GM21390 (cell line): ENCODE measurements around the gene PXYLP1.
A peak's percentile ranks its signal among the peaks of the same experiment; 100 is the strongest.
"Not testable (repeated sequence)": the region's sequence is repeated elsewhere in the genome, so short reads cannot be mapped to it uniquely, and the experiment has no call there.

Experiments used
- ATAC-seq: cut with Tn5 transposase; IDR thresholded peaks from one replicate; pipeline ENCODE4 v1.9.1; 2021; ENCODE audit not compliant: unreplicated experiment

Gene PXYLP1

DNA sequence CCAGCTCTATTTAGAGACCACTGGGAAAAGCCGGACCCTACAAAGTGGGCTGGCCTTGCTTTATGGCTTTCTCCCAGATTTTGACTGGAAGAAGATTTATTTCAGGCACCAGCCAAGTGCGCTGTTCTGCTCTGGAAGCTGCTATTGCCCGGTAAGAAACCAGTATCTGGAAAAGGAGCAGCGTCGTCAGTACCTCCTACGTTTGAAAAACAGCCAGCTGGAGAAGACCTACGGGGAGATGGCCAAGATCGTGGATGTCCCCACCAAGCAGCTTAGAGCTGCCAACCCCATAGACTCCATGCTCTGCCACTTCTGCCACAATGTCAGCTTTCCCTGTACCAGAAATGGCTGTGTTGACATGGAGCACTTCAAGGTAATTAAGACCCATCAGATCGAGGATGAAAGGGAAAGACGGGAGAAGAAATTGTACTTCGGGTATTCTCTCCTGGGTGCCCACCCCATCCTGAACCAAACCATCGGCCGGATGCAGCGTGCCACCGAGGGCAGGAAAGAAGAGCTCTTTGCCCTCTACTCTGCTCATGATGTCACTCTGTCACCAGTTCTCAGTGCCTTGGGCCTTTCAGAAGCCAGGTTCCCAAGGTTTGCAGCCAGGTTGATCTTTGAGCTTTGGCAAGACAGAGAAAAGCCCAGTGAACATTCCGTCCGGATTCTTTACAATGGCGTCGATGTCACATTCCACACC is 60.9 kb downstream of the PXYLP1 start:
- ATAC-seq, result no peak

- no peak for ATAC-seq
Measured at GRCh38 chr3:141294301-141294700, 62.7 kb downstream of the PXYLP1 start.

- no peak for ATAC-seq
Measured at GRCh38 chr3:141294848-141295247, 63.2 kb downstream of the PXYLP1 start.

DNA sequence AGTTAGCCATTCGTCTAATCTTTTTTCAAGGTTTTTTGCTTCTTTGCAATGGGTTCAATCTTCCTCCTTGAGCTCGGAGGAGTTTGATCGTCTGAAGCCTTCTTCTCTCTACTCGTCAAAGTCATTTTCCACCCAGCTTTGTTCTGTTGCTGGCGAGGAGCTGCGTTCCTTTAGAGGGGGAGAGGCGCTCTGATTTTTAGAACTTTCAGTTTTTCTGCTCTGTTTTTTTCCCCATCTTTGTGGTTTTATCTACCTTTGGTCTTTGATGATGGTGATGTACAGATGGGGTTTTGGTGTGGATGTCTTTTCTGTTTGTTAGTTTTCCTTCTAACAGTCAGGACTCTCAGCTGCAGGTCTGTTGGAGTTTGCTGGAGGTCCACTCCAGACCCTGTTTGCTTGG is 68.8 kb downstream of the PXYLP1 start:
- ATAC-seq, result not testable (repeated sequence)

- no peak for ATAC-seq
Measured at GRCh38 chr3:141302364-141303141, 70.9 kb downstream of the PXYLP1 start.

- ATAC-seq, result peak; percentile 82
Measured at GRCh38 chr3:141303481-141304223, 72.0 kb downstream of the PXYLP1 start.

- ATAC-seq, result no peak
Measured at GRCh38 chr3:141305436-141305835, 73.8 kb downstream of the PXYLP1 start.

GRCh38 chr3:141306276-141306675 is 74.7 kb downstream of the PXYLP1 start:
- no peak for ATAC-seq

DNA sequence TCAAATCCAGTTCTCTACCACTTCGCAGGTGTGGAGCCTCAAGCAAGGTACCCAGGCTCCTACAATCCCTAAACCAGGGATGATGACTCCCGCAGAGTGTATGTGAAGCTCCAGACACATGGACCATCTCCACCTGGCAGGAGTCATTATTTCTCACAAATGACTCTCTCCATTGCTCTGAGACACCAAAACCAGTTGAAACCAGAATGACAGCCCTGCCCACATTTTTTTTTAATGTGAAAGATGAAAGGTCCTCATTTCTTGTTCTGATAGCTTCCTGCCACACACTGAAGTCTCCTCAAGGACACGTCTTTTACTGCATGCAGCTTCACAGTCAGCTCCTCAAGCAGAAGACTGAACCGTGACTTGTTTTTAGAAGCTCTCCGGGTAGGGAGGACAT is 75.3 kb downstream of the PXYLP1 start:
- no peak for ATAC-seq

DNA sequence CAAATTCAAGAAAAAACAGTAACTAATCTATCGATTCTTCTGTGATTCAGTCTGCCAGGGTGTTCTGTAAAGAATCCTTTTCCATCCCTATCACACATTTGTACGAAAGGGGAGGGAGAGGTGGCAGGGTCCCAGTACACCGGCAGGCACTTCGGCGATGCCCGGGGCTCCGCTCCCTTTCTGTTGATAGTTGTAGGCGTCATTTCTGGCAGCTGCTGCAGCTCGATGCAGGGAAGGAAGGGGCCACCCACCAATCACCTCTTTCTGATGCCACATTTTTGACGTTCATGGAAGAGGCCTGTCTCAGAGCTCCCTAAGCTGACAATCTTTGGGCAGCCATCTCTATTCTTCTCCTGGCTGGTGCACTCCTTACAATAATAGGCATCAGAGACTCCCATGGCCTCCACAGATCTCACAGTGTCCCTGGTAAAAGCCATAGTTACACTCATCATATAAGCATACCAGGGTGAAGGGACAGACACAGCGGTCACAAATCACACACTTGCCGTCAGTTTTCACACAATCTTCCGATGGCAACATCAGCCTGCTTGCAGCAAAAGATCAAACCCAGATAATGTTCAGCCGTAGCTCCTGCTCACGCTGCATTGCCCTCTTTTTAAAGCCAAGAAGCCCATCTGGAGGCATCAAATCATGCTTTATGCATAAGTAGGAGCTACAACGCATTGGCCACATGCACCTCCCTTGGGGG is 75.9 kb downstream of the PXYLP1 start:
- ATAC-seq, result no peak

DNA sequence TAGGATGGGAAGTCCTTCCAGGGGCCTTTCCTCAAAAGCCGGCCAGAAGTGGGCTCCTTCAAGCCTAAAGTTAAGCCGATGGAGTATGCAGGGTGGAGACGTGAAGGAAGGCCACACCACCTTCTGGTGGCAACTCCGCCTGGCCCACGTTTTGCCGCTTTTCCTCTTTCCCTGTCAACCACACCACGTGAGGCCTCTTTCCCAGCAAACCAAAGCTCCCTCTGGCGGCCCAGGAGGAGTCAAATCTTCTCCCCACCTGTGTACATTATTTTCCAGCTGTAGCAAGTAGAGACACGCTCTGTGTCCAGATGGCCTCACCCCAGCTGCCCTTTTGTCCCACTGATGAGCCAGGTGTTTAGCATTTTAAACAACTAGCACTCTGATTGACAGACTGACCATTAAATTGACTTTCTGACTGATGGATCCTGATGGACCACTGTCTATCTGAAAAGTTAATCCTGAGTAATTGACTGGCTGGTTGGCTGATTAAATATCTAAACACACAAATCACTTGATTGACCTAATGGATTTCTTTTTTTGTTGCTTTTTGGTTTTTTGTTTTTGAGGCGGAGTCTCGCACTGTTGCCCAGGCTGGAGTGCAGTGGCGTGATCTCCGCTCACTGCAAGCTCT is 77.1 kb downstream of the PXYLP1 start:
- no peak for ATAC-seq

DNA sequence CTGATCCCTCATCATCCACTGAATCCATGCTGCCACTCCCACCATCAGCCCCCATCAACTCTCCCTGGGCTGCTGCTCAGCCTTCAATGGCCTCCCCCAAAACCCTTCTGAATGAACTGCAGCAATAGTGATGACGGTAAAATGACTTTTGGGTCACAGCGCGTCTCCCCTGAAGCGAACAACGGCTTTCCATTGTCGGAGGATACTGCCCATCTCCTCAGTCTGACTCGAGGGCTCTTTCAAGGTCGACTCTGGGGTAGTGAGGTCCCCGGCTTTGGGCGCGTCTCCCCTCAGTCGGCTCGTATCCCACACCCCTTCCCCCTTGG is 79.5 kb downstream of the PXYLP1 start:
- ATAC-seq, result peak; percentile 2

GRCh38 chr3:141311496-141312353 is 80.1 kb downstream of the PXYLP1 start:
- peak; percentile 98 for ATAC-seq

DNA sequence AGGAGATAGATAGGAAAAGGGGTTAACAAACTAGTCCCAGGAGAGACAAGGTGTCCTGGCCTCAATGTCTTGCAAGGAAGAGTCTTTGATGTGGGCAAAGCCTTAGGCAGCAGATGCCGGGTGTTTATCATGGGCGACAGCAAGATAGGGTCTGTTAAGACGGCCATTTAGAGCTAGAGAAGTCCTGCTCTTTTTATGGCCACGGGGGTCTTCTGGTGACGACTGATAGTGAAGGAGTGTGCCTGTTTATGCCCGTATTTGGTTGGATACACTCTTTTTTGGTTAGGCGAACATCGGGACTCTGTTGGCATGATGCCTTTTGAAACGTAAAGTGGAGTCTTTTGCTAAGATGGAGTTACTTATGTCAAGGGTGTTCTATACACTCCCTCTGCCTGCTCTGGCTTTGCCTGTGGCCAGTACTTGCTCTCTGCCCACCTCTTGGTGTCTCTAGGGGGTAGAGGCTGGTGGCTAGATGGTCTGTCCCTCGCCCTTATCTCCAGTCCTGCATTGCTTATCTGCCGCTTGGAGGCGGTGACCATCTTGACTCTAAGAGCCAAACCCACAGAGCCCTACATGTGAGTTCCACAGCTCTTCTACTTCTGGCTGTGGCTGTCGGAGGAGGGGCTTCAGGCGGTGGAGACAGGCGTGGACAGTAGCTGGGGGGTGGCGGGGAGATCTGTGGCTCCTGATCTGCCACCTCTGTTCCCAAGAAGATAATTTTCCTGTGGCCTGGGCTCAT is 80.9 kb downstream of the PXYLP1 start:
- ATAC-seq, result no peak

GRCh38 chr3:141313093-141313683 is 81.6 kb downstream of the PXYLP1 start:
- ATAC-seq, result no peak

DNA sequence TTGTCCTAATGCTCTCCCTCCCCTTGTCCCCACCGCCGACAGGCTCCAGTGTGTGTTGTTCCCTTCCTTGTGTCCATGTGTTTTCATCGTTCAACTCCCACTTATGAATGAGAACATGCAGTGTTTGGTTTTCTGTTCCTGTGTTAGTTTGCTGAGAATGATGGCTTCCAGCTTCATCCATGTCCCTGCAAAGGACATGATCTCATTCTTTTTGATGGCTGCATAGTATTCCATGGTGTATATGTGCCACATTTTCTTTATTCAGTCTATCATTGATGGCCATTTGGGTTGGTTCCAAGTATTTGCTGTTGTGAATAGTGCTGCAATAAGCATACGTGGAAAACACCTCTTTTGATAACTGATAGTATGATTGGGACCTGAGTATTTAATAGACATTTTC is 82.8 kb downstream of the PXYLP1 start:
- not testable (repeated sequence) for ATAC-seq

- no peak for ATAC-seq
Measured at GRCh38 chr3:141316851-141317250, 85.2 kb downstream of the PXYLP1 start.

DNA sequence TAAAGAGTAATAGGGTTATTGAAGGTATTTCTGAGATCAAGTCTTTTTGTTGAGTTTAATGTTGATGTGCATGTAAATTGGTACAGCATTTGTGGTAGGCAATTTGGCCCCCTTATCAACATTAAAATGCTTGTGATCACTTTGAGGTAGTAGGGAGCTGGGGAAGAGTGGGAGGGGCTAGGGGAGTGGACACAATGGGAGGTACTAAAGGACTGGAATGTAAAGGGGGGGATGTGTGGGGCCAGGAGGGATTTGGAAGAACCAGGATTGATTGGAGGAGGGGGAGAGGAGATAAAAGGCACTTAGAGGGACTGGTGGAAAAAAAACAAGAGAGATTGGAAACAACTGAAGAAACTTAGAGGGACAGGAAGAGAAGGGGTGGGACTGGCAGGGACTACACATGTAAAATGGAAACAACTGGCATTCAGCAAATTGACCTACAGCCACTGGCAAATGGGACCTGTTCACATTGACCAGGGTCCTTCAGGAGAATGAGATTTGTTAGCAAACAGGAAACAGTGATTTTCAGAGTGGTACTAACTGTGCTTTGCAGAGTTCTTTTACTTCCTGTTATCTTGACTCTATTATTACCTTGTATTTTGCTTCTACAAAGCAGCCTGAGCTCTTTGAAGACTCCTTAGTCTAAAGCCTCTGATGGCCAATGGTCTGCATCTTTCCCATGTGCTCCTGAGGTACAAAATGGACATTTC is 88.9 kb downstream of the PXYLP1 start:
- no peak for ATAC-seq
